GM12891 (cell line): ENCODE measurements around the gene ACCSL.

ENCODE experiments used
- PAX5 ChIP-seq: IDR thresholded peaks from 2 replicates; pipeline ENCODE4 v1.6.1; 2011; ENCODE audit warnings: low read length, moderate library complexity, mild to moderate bottlenecking; ENCODE audit not compliant: insufficient read depth, severe bottlenecking
- POLR2A ChIP-seq: IDR thresholded peaks from 2 replicates; pipeline ENCODE4 v1.6.1; 2011; ENCODE audit warnings: low read depth, low read length, control low read depth
- POLR2AphosphoS5 ChIP-seq: IDR thresholded peaks from 2 replicates; pipeline ENCODE4 v1.6.1; 2011; ENCODE audit warnings: low read depth, low read length, control low read depth
- POU2F2 ChIP-seq: IDR thresholded peaks from 2 replicates; pipeline ENCODE4 v1.6.1; 2011; ENCODE audit warnings: low read depth, mild to moderate bottlenecking, control low read depth, low read length, moderate library complexity
- SPI1 ChIP-seq: IDR thresholded peaks from 2 replicates; pipeline ENCODE4 v1.6.1; 2011; ENCODE audit warnings: low read depth, low read length, control low read depth
- TAF1 ChIP-seq: IDR thresholded peaks from 2 replicates; pipeline ENCODE4 v1.6.1; 2011; ENCODE audit warnings: low read depth, low read length, control low read depth

DNA sequence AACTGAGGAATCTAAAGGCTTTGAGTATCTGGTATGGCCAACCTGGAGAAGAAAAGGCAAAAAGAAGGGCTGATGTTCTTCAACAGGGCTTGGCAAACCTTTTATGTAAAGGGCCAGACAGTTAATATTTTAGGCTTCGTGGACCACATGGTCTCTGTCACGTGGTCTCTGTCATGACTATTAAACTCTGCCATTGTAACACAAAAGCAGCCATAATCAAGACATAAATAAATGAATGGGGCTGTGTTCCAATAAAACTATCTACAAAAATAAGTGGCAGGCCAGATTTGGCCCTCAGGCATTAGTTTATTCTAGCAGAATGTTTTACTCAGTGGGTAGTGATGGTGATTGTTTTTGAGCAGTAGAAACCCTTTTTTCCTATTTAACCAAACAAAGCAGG lies 483 bp upstream of the ACCSL start:
- TF ChIP-seq POLR2A, result no peak
- no peak for TF ChIP-seq POLR2AphosphoS5
- TF ChIP-seq TAF1, result no peak
- TF ChIP-seq SPI1, result no peak
- no peak for TF ChIP-seq POU2F2
- TF ChIP-seq PAX5, result no peak
